Pancreas (tissue), 10 donors: ENCODE results near the gene SELP. TPM values are rescaled to one million over a fixed set of nuclear protein-coding genes. Genes with fewer than 3 reads are reported as not detected.

Source experiments
- ATAC-seq, 4 donors: fragments of 200-7000 bp; cut with Tn5 transposase; one replicate each; pipeline versions ENCODE4 v1.8.0 to v1.9.1; 2020; ENCODE audit warnings: mild to moderate bottlenecking in 4 of 4, moderate library complexity in 4 of 4
- DNase-seq, 6 donors: peaks; one replicate each; pipeline ENCODE4 v3.0.0-alpha.2; 2020
- FAIRE-seq: peaks from 2 replicates; lab custom pipeline; 2012; peaks lifted over from hg19 to GRCh38; lab: Jason Lieb, UNC
- H3K27ac ChIP-seq, 4 donors: fragments of 200-600 bp; sonication (generic); 1 replicate in 3 of 4; 2 replicates in 1 of 4; pipeline versions ENCODE4 v1.5.0 to v1.8.0; 2020
- H3K27me3 ChIP-seq, 4 donors: fragments of 200-600 bp; one replicate each; pipeline ENCODE4 v1.8.0; 2021
- H3K36me3 ChIP-seq, 3 donors: fragments of 200-600 bp; sonication (generic) in 1 of 3; one replicate each; pipeline versions ENCODE4 v1.5.0 to v1.8.0; 2020 to 2021
- H3K4me1 ChIP-seq, 3 donors: fragments of 200-600 bp; one replicate each; pipeline ENCODE4 v1.8.0; 2021
- H3K4me3 ChIP-seq, 4 donors: fragments of 200-600 bp; sonication (generic) in 2 of 4; one replicate each; pipeline versions ENCODE4 v1.5.0 to v1.8.0; 2020 to 2021
- H3K9me3 ChIP-seq, 4 donors: fragments of 200-600 bp; one replicate each; pipeline ENCODE4 v1.8.0; 2021
- CTCF ChIP-seq, 4 donors: fragments of 200-600 bp; sonication (generic) in 3 of 4; IDR thresholded peaks; one replicate each; pipeline versions ENCODE4 v1.5.0 to v1.8.0; 2021; ENCODE audit warnings: antibody characterized with exemption in 4 of 4
- WGBS, 2 donors: extraction: QIAGEN DNeasy Blood & Tissue Kit; methylation state at CpG; one replicate each; pipeline ENCODE4 v1.1.7; 2013; 5-methylcytosine and 5-hydroxymethylcytosine counted together
- intact Hi-C, 3 donors: fragments of 100-400 bp; cut with DNase I; formaldehyde crosslinking; loops; one replicate each; pipeline versions ENCODE4 v1.11.1 to v1.14.2; 2022
- polyA plus RNA-seq, 2 donors: library from polyadenylated mRNA; stranded (reverse); fragments of 200-250 nt; gene quantifications; one replicate each; pipeline ENCODE4 v1.2.3, GENCODE V29; 2013
- total RNA-seq, 6 donors: library from RNA; stranded (reverse); fragmentation: NEBNext Ultra II Directional in 4 of 6; extraction: Animal tissue kit (Norgen Biotek cat#: 25700) in 4 of 6; gene quantifications; one replicate each; pipeline versions ENCODE4 v1.2.1 to v1.2.4, GENCODE V29; 2021 to 2023
- donor health status: healthy with polysubstance abuse.
- donor health status: DM: no; HTN: no; CAD: no; lungs with moderate emphysema.
- donor health status: DM: no; HTN: no; CAD: no.
- donor health status: control.
- donor health status: control.
- donor health status: Bipolar disorder and iron deficiency.
- donor health status: DM: yes; HTN: yes; CAD: no.
- donor health status: DM: no; HTN: no; CAD: no.
- donor health status: DM: no; HTN: no; CAD: no.
- donor health status: DM: yes; HTN: yes; CAD: no.

SELP gene
- total and polyA plus RNA-seq, 8 donors = 0.32 to 8.3 (median 1.6) TPM

- intact Hi-C loops = no loop called here
- ATAC-seq = no peak
Measured at GRCh38 chr1:169571450-169571849, 58.5 kb downstream of the SELP start.

DNA sequence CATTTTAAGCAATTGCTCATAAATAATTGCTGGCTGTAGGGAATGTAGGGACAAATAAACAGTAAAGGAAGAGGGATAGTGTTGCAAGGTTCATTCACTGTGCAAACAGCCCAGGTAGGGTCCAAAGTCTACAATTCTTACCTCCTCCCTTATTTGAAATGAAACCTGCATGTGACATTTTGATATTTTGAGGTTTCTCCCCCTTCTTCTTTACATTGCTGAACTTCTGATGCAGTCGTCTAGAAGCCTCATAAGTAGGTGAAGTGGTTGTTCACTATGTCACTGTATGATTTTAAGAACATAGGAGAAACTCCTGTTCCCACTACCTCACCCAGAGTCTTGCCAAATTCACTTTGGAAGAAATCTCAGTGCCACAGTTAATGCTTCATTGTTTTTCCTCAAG lies 59.8 kb downstream of the SELP start:
- intact Hi-C loops = no loop called here
- ATAC-seq (peak; percentile 80 to 88 (median 84)), DNase-seq (no peak), FAIRE-seq (peak; percentile 9)
- peak overlapping the region in 2 of 4 donors; percentile 15 to 39 for H3K27ac ChIP-seq
- H3K4me3 ChIP-seq = no peak overlapping the region
- 7 to 9% methylated on average over 1 of the region's 1 CpG for WGBS, 2 donors
- H3K36me3 ChIP-seq = no peaks in the 10 kb centered on the region
- no peaks in the 10 kb centered on the region for H3K9me3 ChIP-seq
- peaks cover 13 to 37% (median 18%) of the 10 kb centered on the region in 3 donors for H3K4me1 ChIP-seq
- H3K27me3 ChIP-seq = no peaks in the 10 kb centered on the region
- TF ChIP-seq CTCF (IDR thresholded peaks at IDR 0.05) = no peak

More at GRCh38 chr1:169571450-169571849, 58.5 kb downstream of the SELP start:
- Histone ChIP-seq H3K36me3 (no peaks in the 10 kb centered on the region), H3K4me3 (no peak overlapping the region), H3K27ac (no peak overlapping the region), H3K4me1 (peaks cover 13 to 25% (median 18%) of the 10 kb centered on the region in 3 donors), H3K9me3 (no peaks in the 10 kb centered on the region), H3K27me3 (no peaks in the 10 kb centered on the region)
- DNase-seq (no peak), FAIRE-seq (no peak)
- 89 to 93% methylated on average over 3 of the region's 3 CpGs for WGBS, 2 donors
- TF ChIP-seq CTCF (IDR thresholded peaks at IDR 0.05) = no peak

DNA sequence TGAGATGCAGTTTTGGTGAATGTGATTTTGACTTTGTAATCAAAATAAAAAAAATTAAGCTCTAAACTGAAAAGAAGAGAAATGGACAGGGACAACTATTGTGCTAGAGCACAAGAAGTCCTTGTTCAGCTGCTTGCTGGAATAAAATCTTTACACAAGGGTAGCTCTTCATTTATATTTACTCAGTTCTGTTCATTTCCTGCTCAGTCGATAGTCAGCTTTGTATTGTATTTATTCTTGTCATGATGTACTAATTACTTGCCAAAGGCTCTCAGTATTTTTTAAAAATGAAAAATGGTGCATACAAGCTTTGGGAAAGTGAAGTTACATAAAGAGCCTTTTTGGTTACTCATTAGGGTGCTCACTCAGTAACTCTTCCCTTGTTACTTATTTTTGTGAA lies 61.4 kb downstream of the SELP start:
- WGBS, 2 donors = 5% methylated on average over 1 of the region's 1 CpG
- no peak overlapping the region for H3K4me3 ChIP-seq
- ATAC-seq = peak in 1 of 4 donors; percentile 21
- no peaks in the 10 kb centered on the region for H3K36me3 ChIP-seq
- no peak overlapping the region for H3K27ac ChIP-seq
- no peaks in the 10 kb centered on the region for H3K9me3 ChIP-seq
- no peak for FAIRE-seq
- intact Hi-C loops = no loop called here
- H3K4me1 ChIP-seq = peaks cover 13 to 37% (median 18%) of the 10 kb centered on the region in 3 donors
- no peak for DNase-seq
- no peak for TF ChIP-seq CTCF (IDR thresholded peaks at IDR 0.05)
- H3K27me3 ChIP-seq = no peaks in the 10 kb centered on the region

- Histone ChIP-seq H3K4me1 (peaks cover 12 to 36% (median 14%) of the 10 kb centered on the region in 3 donors), H3K9me3 (no peaks in the 10 kb centered on the region), H3K4me3 (no peak overlapping the region), H3K27ac (peak overlapping the region in 2 of 4 donors; percentile 39 to 60), H3K27me3 (no peaks in the 10 kb centered on the region), H3K36me3 (no peaks in the 10 kb centered on the region)
- FAIRE-seq = no peak
- intact Hi-C loops = no loop called here
- peak in 3 of 4 donors; percentile 66 to 75 (median 70) for ATAC-seq
- no peak for DNase-seq
- TF ChIP-seq CTCF (IDR thresholded peaks at IDR 0.05) = no peak
- 47 to 49% methylated on average over 3 of the region's 3 CpGs for WGBS, 2 donors
Measured at GRCh38 chr1:169565335-169566271, 64.3 kb downstream of the SELP start.

- H3K9me3 ChIP-seq = no peaks in the 10 kb centered on the region
- no peak overlapping the region for H3K4me3 ChIP-seq
- no peaks in the 10 kb centered on the region for H3K36me3 ChIP-seq
- H3K4me1 ChIP-seq = peaks cover 0 to 19% (median 0%) of the 10 kb centered on the region in 3 donors
- FAIRE-seq = no peak
- no peak for ATAC-seq
- intact Hi-C loops = no loop called here
- no peaks in the 10 kb centered on the region for H3K27me3 ChIP-seq
- no peak for TF ChIP-seq CTCF (IDR thresholded peaks at IDR 0.05)
- no peak for DNase-seq
- H3K27ac ChIP-seq = no peak overlapping the region
Measured at GRCh38 chr1:169563650-169564049, 66.3 kb downstream of the SELP start.
